ENCODE data around the gene SPIN4.
"Not testable (repeated sequence)": the region's sequence is repeated elsewhere in the genome, so short reads cannot be mapped to it uniquely, and the experiment has no call there.

The SPIN4 gene

GRCh38 chrX:63350941-63351616 is at the start of gene SPIN4:
TSS of gene SPIN4 (minus strand) at chrX:63351332. CDS start at chrX:63350819, 513 bp downstream.
- peak within 1 kb of the TSS; percentile 56 for H3K9ac ChIP-seq (ENCODE audit: low read depth, low read length)
- no peaks in the 10 kb centered on the region for H3K4me1 ChIP-seq (ENCODE audit: control insufficient read depth, insufficient read depth, low read length)
- H3K9me3 ChIP-seq (ENCODE audit: control insufficient read depth, insufficient read depth, low read length), result peaks cover 3% of the 10 kb centered on the region
- H3K36me3 ChIP-seq (ENCODE audit: control insufficient read depth, insufficient read depth, low read length), result no peaks in the 10 kb centered on the region
- H3K4me3 ChIP-seq (ENCODE audit: low read depth, low read length), result peak within 1 kb of the TSS; percentile 64
- H3K27me3 ChIP-seq (ENCODE audit: control insufficient read depth, insufficient read depth, low read length), result no peaks in the 10 kb centered on the region

DNA sequence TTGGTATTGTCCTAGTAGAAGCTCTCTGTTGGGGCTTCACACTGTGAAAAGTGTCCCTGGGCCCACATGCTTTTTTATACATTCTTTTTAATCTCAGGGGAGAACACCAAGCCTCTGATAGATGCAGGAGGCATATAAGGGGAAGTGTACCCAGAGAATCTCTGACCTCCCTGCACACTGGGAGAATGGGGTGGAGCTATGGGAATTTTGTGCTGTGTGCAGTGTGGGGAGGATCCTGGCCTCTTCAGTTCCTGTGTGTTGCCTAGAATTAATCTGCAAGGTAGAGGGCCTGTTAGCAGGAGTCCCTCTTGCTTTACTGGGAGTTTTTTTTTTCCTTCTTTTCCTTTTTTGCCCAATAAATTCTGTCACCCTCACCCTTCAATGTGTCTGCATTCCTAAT is 49.2 kb upstream of the SPIN4 start:
- Histone ChIP-seq H3K27me3 (ENCODE audit: control insufficient read depth, insufficient read depth, low read length) (no peaks in the 10 kb centered on the region), H3K4me3 (ENCODE audit: low read depth, low read length) (no peak overlapping the region), H3K4me1 (ENCODE audit: control insufficient read depth, insufficient read depth, low read length) (no peaks in the 10 kb centered on the region), H3K36me3 (ENCODE audit: control insufficient read depth, insufficient read depth, low read length) (no peaks in the 10 kb centered on the region), H3K9ac (ENCODE audit: low read depth, low read length) (no peak overlapping the region), H3K9me3 (ENCODE audit: control insufficient read depth, insufficient read depth, low read length) (peaks cover 9% of the 10 kb centered on the region)

- Histone ChIP-seq H3K4me1 (ENCODE audit: control insufficient read depth, insufficient read depth, low read length) (peaks cover 3% of the 10 kb centered on the region), H3K4me3 (ENCODE audit: low read depth, low read length) (no peak overlapping the region), H3K9ac (ENCODE audit: low read depth, low read length) (no peak overlapping the region), H3K36me3 (ENCODE audit: control insufficient read depth, insufficient read depth, low read length) (no peaks in the 10 kb centered on the region), H3K9me3 (ENCODE audit: control insufficient read depth, insufficient read depth, low read length) (peaks cover 3% of the 10 kb centered on the region), H3K27me3 (ENCODE audit: control insufficient read depth, insufficient read depth, low read length) (no peaks in the 10 kb centered on the region)
Observed at GRCh38 chrX:63394872-63395271, 43.7 kb upstream of the SPIN4 start.

- H3K4me3 ChIP-seq (ENCODE audit: low read depth, low read length); H3K4me1 ChIP-seq (ENCODE audit: control insufficient read depth, insufficient read depth, low read length); H3K9ac ChIP-seq (ENCODE audit: low read depth, low read length); H3K27me3 ChIP-seq (ENCODE audit: control insufficient read depth, insufficient read depth, low read length); H3K9me3 ChIP-seq (ENCODE audit: control insufficient read depth, insufficient read depth, low read length); H3K36me3 ChIP-seq (ENCODE audit: control insufficient read depth, insufficient read depth, low read length): not testable (repeated sequence)
Observed at GRCh38 chrX:63393094-63393493, 42.0 kb upstream of the SPIN4 start.

DNA sequence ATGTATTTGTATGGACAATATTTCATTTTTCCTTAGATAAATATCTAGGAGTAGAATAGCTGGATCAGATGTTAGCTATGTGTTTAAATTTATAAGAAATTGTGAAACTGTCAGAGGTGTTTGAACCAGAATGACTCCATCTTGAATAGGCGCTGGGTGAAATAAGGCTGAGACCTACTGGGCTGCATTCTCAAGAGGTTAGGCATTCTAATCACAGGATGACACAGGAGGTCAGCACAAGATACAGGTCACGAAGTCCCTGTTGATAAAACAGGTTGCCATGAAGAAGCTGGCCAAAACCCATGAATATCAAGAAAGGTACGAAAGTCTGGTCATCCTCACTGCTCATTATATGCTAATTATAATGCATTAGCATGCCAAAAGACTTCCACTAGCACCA is 36.3 kb upstream of the SPIN4 start:
- Histone ChIP-seq H3K4me1 (ENCODE audit: control insufficient read depth, insufficient read depth, low read length) (no peaks in the 10 kb centered on the region), H3K4me3 (ENCODE audit: low read depth, low read length) (no peak overlapping the region)

GRCh38 chrX:63384263-63384662 is 33.1 kb upstream of the SPIN4 start:
- not testable (repeated sequence) for H3K36me3 ChIP-seq (ENCODE audit: control insufficient read depth, insufficient read depth, low read length)

More for the DNA sequence above, 36.3 kb upstream of the SPIN4 start:
- no peak overlapping the region for H3K9ac ChIP-seq (ENCODE audit: low read depth, low read length)
- H3K9me3 ChIP-seq (ENCODE audit: control insufficient read depth, insufficient read depth, low read length), result peaks cover 3% of the 10 kb centered on the region
- H3K36me3 ChIP-seq (ENCODE audit: control insufficient read depth, insufficient read depth, low read length), result no peaks in the 10 kb centered on the region
- H3K27me3 ChIP-seq (ENCODE audit: control insufficient read depth, insufficient read depth, low read length), result no peaks in the 10 kb centered on the region

GRCh38 chrX:63373012-63373411 is 21.9 kb upstream of the SPIN4 start:
- not testable (repeated sequence) for H3K9me3 ChIP-seq (ENCODE audit: control insufficient read depth, insufficient read depth, low read length); H3K9ac ChIP-seq (ENCODE audit: low read depth, low read length); H3K4me1 ChIP-seq (ENCODE audit: control insufficient read depth, insufficient read depth, low read length); H3K4me3 ChIP-seq (ENCODE audit: low read depth, low read length); H3K36me3 ChIP-seq (ENCODE audit: control insufficient read depth, insufficient read depth, low read length); H3K27me3 ChIP-seq (ENCODE audit: control insufficient read depth, insufficient read depth, low read length)

More at GRCh38 chrX:63384263-63384662, 33.1 kb upstream of the SPIN4 start:
- H3K9ac ChIP-seq (ENCODE audit: low read depth, low read length); H3K27me3 ChIP-seq (ENCODE audit: control insufficient read depth, insufficient read depth, low read length); H3K4me3 ChIP-seq (ENCODE audit: low read depth, low read length); H3K9me3 ChIP-seq (ENCODE audit: control insufficient read depth, insufficient read depth, low read length); H3K4me1 ChIP-seq (ENCODE audit: control insufficient read depth, insufficient read depth, low read length): not testable (repeated sequence)

DNA sequence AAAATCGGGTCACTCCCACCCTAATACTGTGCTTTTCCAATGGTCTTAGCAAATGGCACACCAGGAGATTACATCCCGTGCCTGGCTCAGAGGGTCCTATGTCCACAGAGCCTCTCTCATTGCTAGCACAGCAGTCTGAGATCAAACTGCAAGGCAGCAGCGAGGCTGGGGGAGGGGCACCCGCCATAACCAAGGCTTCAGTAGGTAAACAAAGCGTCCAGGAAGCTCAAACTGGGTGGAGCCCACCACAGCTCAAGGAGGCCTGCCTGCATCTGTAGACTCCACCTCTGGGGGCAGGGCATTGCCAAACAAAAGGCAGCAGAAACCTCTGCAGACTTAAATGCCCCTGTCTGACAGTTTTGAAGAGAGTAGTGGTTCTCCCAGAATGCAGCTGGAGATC is 16.6 kb upstream of the SPIN4 start:
- H3K4me1 ChIP-seq (ENCODE audit: control insufficient read depth, insufficient read depth, low read length); H3K27me3 ChIP-seq (ENCODE audit: control insufficient read depth, insufficient read depth, low read length); H3K4me3 ChIP-seq (ENCODE audit: low read depth, low read length); H3K36me3 ChIP-seq (ENCODE audit: control insufficient read depth, insufficient read depth, low read length); H3K9ac ChIP-seq (ENCODE audit: low read depth, low read length): not testable (repeated sequence)
- peaks cover 18% of the 10 kb centered on the region for H3K9me3 ChIP-seq (ENCODE audit: control insufficient read depth, insufficient read depth, low read length)

DNA sequence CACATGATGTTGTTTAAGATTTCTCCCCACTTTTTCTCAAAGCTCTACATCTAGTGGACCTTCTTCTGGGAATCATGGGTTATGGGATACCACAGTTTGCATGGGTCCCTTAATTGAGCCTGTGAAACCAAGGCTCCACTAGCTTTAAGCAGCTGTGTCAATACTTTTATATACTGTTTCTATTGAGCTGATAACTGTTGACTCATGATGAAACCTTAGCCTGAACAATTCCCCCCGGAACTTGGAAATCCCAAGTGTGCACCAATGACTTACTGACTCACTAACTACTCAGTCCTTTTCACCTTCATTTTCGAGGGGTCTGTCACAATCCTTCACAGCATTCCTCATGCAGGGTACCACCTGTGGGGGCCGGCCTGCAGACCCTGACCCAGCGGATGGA is 12.7 kb upstream of the SPIN4 start:
- Histone ChIP-seq H3K36me3 (ENCODE audit: control insufficient read depth, insufficient read depth, low read length) (no peaks in the 10 kb centered on the region), H3K9ac (ENCODE audit: low read depth, low read length) (no peak overlapping the region), H3K9me3 (ENCODE audit: control insufficient read depth, insufficient read depth, low read length) (peaks cover 18% of the 10 kb centered on the region), H3K27me3 (ENCODE audit: control insufficient read depth, insufficient read depth, low read length) (no peaks in the 10 kb centered on the region), H3K4me3 (ENCODE audit: low read depth, low read length) (no peak overlapping the region), H3K4me1 (ENCODE audit: control insufficient read depth, insufficient read depth, low read length) (no peaks in the 10 kb centered on the region)

DNA sequence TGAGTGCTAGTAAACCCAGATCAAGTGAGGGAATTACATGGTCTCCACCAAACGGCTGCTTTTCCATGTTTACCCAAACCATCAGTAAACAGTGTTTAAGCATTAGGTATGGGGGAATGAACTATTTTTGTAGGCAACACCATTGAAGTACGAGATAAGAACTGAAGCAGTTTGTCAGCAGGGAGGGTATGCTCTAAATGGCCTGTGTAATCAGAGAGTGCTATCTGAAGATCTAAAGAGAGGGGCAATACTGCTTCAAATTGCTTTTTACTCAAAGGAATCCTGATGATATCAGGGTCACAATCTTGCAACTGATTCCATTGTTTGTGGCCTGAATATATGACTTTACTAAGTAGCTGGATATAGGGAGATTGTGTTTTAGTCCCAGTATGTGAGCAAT is 10.4 kb upstream of the SPIN4 start:
- no peak overlapping the region for H3K9ac ChIP-seq (ENCODE audit: low read depth, low read length)

DNA sequence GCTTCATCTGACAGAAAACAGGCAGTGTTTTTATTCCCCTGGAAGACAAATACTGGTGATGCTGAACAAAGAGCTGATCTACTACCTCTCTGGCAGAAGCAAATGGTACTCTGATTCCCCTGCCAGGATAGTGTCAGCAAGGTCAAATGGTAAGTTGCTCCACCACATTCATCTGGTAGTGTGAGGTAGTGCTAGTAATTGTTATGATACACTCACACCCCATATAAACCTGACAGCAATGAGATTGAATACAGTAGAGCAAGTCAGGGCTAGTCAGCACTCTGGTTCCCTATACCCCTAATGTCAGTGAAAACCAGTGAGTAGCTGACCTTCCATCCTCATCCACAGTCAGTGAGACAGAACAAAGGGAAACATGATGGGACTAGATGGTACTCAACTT is 3.4 kb upstream of the SPIN4 start:
- no peak overlapping the region for H3K9ac ChIP-seq (ENCODE audit: low read depth, low read length)
- no peak overlapping the region for H3K4me3 ChIP-seq (ENCODE audit: low read depth, low read length)
- H3K36me3 ChIP-seq (ENCODE audit: control insufficient read depth, insufficient read depth, low read length), result no peaks in the 10 kb centered on the region
- peaks cover 2% of the 10 kb centered on the region for H3K4me1 ChIP-seq (ENCODE audit: control insufficient read depth, insufficient read depth, low read length)
- no peaks in the 10 kb centered on the region for H3K27me3 ChIP-seq (ENCODE audit: control insufficient read depth, insufficient read depth, low read length)
- peaks cover 3% of the 10 kb centered on the region for H3K9me3 ChIP-seq (ENCODE audit: control insufficient read depth, insufficient read depth, low read length)

More for the DNA sequence above, 10.4 kb upstream of the SPIN4 start:
- H3K4me1 ChIP-seq (ENCODE audit: control insufficient read depth, insufficient read depth, low read length), result peaks cover 2% of the 10 kb centered on the region
- no peak overlapping the region for H3K4me3 ChIP-seq (ENCODE audit: low read depth, low read length)
- no peaks in the 10 kb centered on the region for H3K36me3 ChIP-seq (ENCODE audit: control insufficient read depth, insufficient read depth, low read length)
- no peaks in the 10 kb centered on the region for H3K27me3 ChIP-seq (ENCODE audit: control insufficient read depth, insufficient read depth, low read length)
- H3K9me3 ChIP-seq (ENCODE audit: control insufficient read depth, insufficient read depth, low read length), result peaks cover 18% of the 10 kb centered on the region

DNA sequence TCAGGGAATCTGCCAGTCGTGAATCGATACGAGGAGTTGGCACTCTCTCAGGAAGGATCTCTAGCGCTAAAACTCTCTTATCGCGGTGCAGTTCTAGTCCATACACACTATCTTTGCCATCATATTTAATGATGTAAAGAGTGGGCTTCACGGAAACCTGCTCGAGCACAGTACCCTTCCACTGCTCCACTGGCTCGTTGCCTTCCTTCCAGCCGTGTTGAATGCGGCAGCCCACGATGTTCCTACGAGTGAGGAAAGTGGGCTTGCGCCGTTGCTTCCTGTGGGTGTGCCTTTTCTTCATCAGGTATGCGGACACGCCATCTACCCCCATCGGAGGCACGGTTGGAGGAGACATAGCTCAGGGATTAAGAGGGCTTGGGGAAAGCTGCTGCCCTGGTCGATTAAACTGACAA is 661 bp downstream of the SPIN4 start:
- H3K36me3 ChIP-seq (ENCODE audit: control insufficient read depth, insufficient read depth, low read length), result no peaks in the 10 kb centered on the region
- peaks cover 3% of the 10 kb centered on the region for H3K9me3 ChIP-seq (ENCODE audit: control insufficient read depth, insufficient read depth, low read length)
- peak overlapping the region; percentile 56 for H3K9ac ChIP-seq (ENCODE audit: low read depth, low read length)
- no peaks in the 10 kb centered on the region for H3K27me3 ChIP-seq (ENCODE audit: control insufficient read depth, insufficient read depth, low read length)
- H3K4me1 ChIP-seq (ENCODE audit: control insufficient read depth, insufficient read depth, low read length), result no peaks in the 10 kb centered on the region
- peak overlapping the region; percentile 64 for H3K4me3 ChIP-seq (ENCODE audit: low read depth, low read length)

Data from iPS-15b (cell line).